Measurements from ENCODE around the gene ACOT7.

ACOT7 gene

GRCh38 chr1:6423321-6423999 lies 29.9 kb upstream of the ACOT7 start:
- no peaks in the 10 kb centered on the region for H3K4me1 Mint-ChIP-seq

GRCh38 chr1:6421266-6421665 lies 27.7 kb upstream of the ACOT7 start:
- no peaks in the 10 kb centered on the region for H3K36me3 Mint-ChIP-seq (ENCODE audit: low read depth)
- H3K9me3 Mint-ChIP-seq, result no peaks in the 10 kb centered on the region
- H3K4me1 Mint-ChIP-seq, result no peaks in the 10 kb centered on the region
- peaks cover 90% of the 10 kb centered on the region for H3K27me3 Mint-ChIP-seq (ENCODE audit: low read depth)
- TF ChIP-seq, protein P1, sequence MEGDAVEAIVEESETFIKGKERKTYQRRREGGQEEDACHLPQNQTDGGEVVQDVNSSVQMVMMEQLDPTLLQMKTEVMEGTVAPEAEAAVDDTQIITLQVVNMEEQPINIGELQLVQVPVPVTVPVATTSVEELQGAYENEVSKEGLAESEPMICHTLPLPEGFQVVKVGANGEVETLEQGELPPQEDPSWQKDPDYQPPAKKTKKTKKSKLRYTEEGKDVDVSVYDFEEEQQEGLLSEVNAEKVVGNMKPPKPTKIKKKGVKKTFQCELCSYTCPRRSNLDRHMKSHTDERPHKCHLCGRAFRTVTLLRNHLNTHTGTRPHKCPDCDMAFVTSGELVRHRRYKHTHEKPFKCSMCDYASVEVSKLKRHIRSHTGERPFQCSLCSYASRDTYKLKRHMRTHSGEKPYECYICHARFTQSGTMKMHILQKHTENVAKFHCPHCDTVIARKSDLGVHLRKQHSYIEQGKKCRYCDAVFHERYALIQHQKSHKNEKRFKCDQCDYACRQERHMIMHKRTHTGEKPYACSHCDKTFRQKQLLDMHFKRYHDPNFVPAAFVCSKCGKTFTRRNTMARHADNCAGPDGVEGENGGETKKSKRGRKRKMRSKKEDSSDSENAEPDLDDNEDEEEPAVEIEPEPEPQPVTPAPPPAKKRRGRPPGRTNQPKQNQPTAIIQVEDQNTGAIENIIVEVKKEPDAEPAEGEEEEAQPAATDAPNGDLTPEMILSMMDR (IDR thresholded peaks at IDR 0.05; ENCODE audit: unreplicated experiment in 3 of 3), result no peak
- no peak overlapping the region for H3K4me3 Mint-ChIP-seq
- no peak overlapping the region for H3K27ac Mint-ChIP-seq

More at GRCh38 chr1:6423321-6423999, 29.9 kb upstream of the ACOT7 start:
- TF ChIP-seq, protein P1 (IDR thresholded peaks at IDR 0.05; ENCODE audit: unreplicated experiment in 3 of 3), result peak; percentile 78 to 79 (median 79)
- Mint-ChIP-seq H3K4me3 (peak overlapping the region in 1 of 3 experiments; percentile 13), H3K27me3 (ENCODE audit: low read depth) (peaks cover 88% of the 10 kb centered on the region), H3K27ac (no peak overlapping the region), H3K36me3 (ENCODE audit: low read depth) (no peaks in the 10 kb centered on the region), H3K9me3 (no peaks in the 10 kb centered on the region)

DNA sequence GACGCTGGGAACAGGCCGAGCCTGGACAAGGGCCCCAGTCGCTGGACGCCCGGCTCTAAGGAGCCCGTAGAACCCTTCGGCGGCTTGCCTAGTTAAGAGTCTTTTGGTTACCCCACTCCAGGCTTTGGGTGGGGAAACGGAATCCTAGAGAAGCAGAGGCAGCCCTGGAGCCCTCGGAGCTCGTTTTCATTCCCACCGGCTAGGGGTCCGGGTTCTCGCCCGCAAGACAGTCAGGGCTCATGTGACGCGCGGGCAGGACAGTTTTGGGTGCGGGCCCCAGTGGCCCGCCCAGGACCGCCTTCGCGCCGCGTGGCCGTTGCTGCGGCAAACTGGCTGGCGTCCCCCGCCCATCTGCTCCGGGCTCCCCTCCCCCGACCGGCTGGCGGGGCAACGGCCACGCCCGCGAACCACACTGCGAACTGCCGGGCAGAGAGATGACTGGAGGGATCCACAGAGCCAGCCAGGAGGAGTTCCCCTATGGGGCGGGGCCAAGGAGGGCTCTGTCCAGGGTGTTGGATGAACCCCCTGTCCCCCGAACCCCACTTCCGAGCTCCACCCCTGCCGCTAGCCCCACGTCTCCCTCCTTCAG lies 27.0 kb upstream of the ACOT7 start:
- Mint-ChIP-seq H3K36me3 (ENCODE audit: low read depth) (no peaks in the 10 kb centered on the region), H3K9me3 (no peaks in the 10 kb centered on the region), H3K4me1 (no peaks in the 10 kb centered on the region)

DNA sequence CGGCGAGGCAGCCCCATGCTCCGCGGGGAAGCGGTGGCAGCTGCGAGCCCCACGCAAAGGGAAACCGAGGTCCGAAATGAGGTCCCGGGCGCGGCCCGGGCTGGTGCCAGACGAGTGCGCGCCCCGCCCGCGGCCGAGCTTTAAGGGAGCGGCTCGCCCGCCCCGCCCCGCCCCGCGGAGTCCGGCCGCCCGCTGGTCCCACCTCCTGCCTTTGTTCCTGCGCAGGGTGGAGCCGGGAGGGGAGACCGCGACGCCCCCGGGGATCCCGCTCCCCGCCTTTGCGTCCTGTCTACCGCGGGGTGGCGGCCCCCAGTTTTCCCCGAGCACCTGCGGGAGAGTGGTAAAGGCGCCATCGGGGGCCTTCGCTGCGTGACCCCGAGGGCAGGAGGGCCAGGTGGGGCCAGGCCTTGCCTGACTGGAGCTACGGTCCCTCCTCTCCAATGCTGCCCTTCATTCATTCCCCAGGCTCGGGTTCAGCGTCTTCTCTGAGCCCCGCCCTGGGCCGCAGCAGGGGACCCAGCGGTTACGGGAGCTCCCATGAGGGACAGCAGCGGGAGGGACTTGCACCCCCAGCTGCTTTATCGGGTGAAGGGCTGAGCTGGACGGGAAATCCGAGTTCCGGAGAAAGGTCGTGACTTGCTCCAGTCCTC lies 26.4 kb upstream of the ACOT7 start, which contains the start of gene HES2:
HES2 (minus strand) TSS at position 116 of the 650 bp plus-strand sequence; CDS start at position 17, 99 bp downstream.
- Mint-ChIP-seq H3K27me3 (ENCODE audit: low read depth) (peaks cover 91% of the 10 kb centered on the region), H3K36me3 (ENCODE audit: low read depth) (no peaks in the 10 kb centered on the region), H3K9me3 (no peaks in the 10 kb centered on the region), H3K27ac (no peak within 1 kb of the TSS), H3K4me1 (no peaks in the 10 kb centered on the region), H3K4me3 (peak within 1 kb of the TSS in 2 of 3 experiments; percentile 58 to 65)
- TF ChIP-seq, protein P1 (IDR thresholded peaks at IDR 0.05; ENCODE audit: unreplicated experiment in 3 of 3), result no peak

More for the DNA sequence above, 27.0 kb upstream of the ACOT7 start:
- Mint-ChIP-seq H3K27me3 (ENCODE audit: low read depth) (peaks cover 90% of the 10 kb centered on the region), H3K4me3 (no peak overlapping the region), H3K27ac (no peak overlapping the region)
- TF ChIP-seq, protein P1 (IDR thresholded peaks at IDR 0.05; ENCODE audit: unreplicated experiment in 3 of 3), result no peak

DNA sequence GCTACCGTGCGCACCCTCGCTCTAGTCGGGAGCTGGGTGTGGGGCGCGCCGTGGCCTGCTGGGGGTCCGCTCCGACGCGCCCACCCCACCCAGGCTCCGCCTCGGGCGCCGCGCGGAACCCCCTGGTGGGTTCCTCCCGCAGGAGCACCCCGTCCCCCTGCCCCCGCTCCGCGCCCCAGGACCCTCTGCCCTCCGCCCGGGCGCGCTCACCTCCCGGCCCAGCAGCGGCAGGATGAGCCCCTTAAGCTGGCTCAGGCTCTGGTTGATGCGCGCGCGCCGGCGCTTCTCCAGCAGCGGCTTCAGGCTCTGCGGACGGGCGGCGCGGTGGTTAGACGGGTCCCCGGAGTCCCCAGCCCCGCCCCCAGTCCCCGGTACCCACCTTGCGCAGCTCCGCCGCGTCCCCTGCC lies 25.8 kb upstream of the ACOT7 start:
- Mint-ChIP-seq H3K36me3 (ENCODE audit: low read depth) (no peaks in the 10 kb centered on the region), H3K27ac (no peak overlapping the region), H3K9me3 (no peaks in the 10 kb centered on the region), H3K27me3 (ENCODE audit: low read depth) (peaks cover 95% of the 10 kb centered on the region), H3K4me3 (peak overlapping the region in 2 of 3 experiments; percentile 58 to 65), H3K4me1 (no peaks in the 10 kb centered on the region)
- TF ChIP-seq, protein P1 (IDR thresholded peaks at IDR 0.05; ENCODE audit: unreplicated experiment in 3 of 3), result no peak
